HCT116 (cell line): ENCODE results near the gene TEX26. TPM values are rescaled to one million over a fixed set of nuclear protein-coding genes. Genes with fewer than 3 reads are reported as not detected.

ENCODE experiments used
- ATAC-seq: fragments of 200-7000 bp; cut with Tn5 transposase; 2 replicates; pipeline ENCODE4 v1.9.1; 2020; ENCODE audit warnings: mild to moderate bottlenecking, moderate library complexity
- BruUV-seq: library from RNA; stranded (reverse); fragments of 400-500 nt; replicated peaks from 2 replicates; lab custom pipeline; 2021; lab: Mats Ljungman, UMichigan
- CTCF ChIA-PET: fragments of 300-600 bp; sonication (Branson Sonifier 250); formaldehyde crosslinking; loops from one replicate; lab custom pipeline; 2021; ENCODE audit warnings: antibody characterized with exemption; lab: Charles Lee
- POLR2A ChIA-PET: fragments of 300-600, 350-600 bp; sonication (Branson Sonifier 250); formaldehyde crosslinking; loops from one replicate; lab custom pipeline; 2021; ENCODE audit warnings: antibody characterized with exemption; lab: Charles Lee
- RAD21 ChIA-PET, 2 experiments: fragments of 300-600 bp; sonication (Branson Sonifier 250); formaldehyde crosslinking; loops; one replicate each; lab custom pipeline; 2023; ENCODE audit warnings: low total read pairs in 2 of 2; ENCODE audit not compliant: uncharacterized antibody in 2 of 2, unreplicated experiment in 2 of 2, low non-redundant PET in 1 of 2; lab: Charles Lee
- DNase-seq: peaks from one replicate; pipeline ENCODE4 v3.0.0-alpha.2; 2010; ENCODE audit warnings: low read depth, low spot score
- H2AFZ ChIP-seq: fragments of 200-600 bp; shearing (Covaris generic), sonication (generic); 2 replicates; pipeline ENCODE4 v1.6.1; 2017; ENCODE audit warnings: low read depth, mixed run types, mixed read lengths, antibody characterized with exemption, low read length; ENCODE audit not compliant: poor library complexity, severe bottlenecking
- H3K27ac ChIP-seq: 2 replicates; pipeline ENCODE4 v1.5.1; 2012; ENCODE audit warnings: low read depth, low read length
- H3K27me3 ChIP-seq: fragments of 200-600 bp; sonication (generic); 2 replicates; pipeline ENCODE4 v1.6.1; 2016; ENCODE audit warnings: mixed run types, low read length, mixed read lengths; ENCODE audit not compliant: insufficient read depth
- H3K36me3 ChIP-seq, 2 experiments: fragments of 200-500 bp in 1 of 2; fragments of 200-600 bp in 1 of 2; sonication (Bioruptor generic) in 1 of 2; sonication (generic) in 1 of 2; 2 replicates each; pipeline versions ENCODE4 v1.5.1 to v1.6.1; 2014 to 2016; ENCODE audit warnings: low read length in 2 of 2, inconsistent platforms in 1 of 2, mixed read lengths in 1 of 2, mixed run types in 1 of 2; ENCODE audit not compliant: insufficient read depth in 2 of 2, control insufficient read depth in 1 of 2
- H3K4me1 ChIP-seq, 2 experiments: fragments of 200-600 bp in 1 of 2; sonication (generic) in 1 of 2; 2 replicates each; pipeline versions ENCODE4 v1.5.1 to v1.6.1; 2012 to 2017; ENCODE audit warnings: low read length in 2 of 2, inconsistent platforms in 1 of 2, mild to moderate bottlenecking in 1 of 2, mixed read lengths in 1 of 2, mixed run types in 1 of 2, moderate library complexity in 1 of 2; ENCODE audit not compliant: insufficient read depth in 2 of 2, control insufficient read depth in 1 of 2
- H3K4me2 ChIP-seq: fragments of 200-600 bp; sonication (generic); 2 replicates; pipeline ENCODE4 v1.6.1; 2017; ENCODE audit warnings: mixed run types, low read length, mixed read lengths
- H3K4me3 ChIP-seq, 2 experiments: fragments of 200-600 bp in 1 of 2; sonication (generic) in 1 of 2; replicated peaks in 1 of 2; 2 replicates each; pipeline ENCODE4 v1.5.1; 2011 to 2016; ENCODE audit warnings: low read length in 2 of 2, control low read depth in 1 of 2, low read depth in 1 of 2, mild to moderate bottlenecking in 1 of 2, mixed read lengths in 1 of 2, mixed run types in 1 of 2
- H3K79me2 ChIP-seq: fragments of 200-600 bp; sonication (generic); 2 replicates; pipeline ENCODE4 v1.6.1; 2017; ENCODE audit warnings: mild to moderate bottlenecking, mixed run types, low read length, moderate library complexity, mixed read lengths; ENCODE audit not compliant: insufficient read depth
- H3K9ac ChIP-seq: fragments of 200-600 bp; sonication (generic); 2 replicates; pipeline ENCODE4 v1.6.1; 2016; ENCODE audit warnings: low read length, mixed read lengths
- H3K9me2 ChIP-seq: fragments of 200-600 bp; sonication (generic), shearing (Covaris generic); 2 replicates; pipeline ENCODE4 v1.6.1; 2017; ENCODE audit warnings: mixed run types, mild to moderate bottlenecking, moderate library complexity; ENCODE audit not compliant: insufficient read depth
- H3K9me3 ChIP-seq, 2 experiments: fragments of 200-500 bp in 1 of 2; fragments of 200-600 bp in 1 of 2; sonication (Bioruptor generic) in 1 of 2; sonication (generic) in 1 of 2; 2 replicates each; pipeline ENCODE4 v1.6.1; 2014 to 2017; ENCODE audit warnings: low read length in 2 of 2, mixed read lengths in 2 of 2, inconsistent platforms in 1 of 2, low read depth in 1 of 2, mild to moderate bottlenecking in 1 of 2, mixed run types in 1 of 2, moderate library complexity in 1 of 2; ENCODE audit not compliant: control insufficient read depth in 1 of 2, insufficient read depth in 1 of 2
- H4K20me1 ChIP-seq: fragments of 200-600 bp; sonication (generic), shearing (Covaris generic); 2 replicates; pipeline ENCODE4 v1.6.1; 2017; ENCODE audit warnings: mixed run types, mild to moderate bottlenecking, moderate library complexity; ENCODE audit not compliant: insufficient read depth
- CBX3 ChIP-seq: IDR thresholded peaks from 2 replicates; pipeline ENCODE4 v1.6.1; 2012; ENCODE audit warnings: low read depth
- CEBPB ChIP-seq: IDR thresholded peaks from 2 replicates; pipeline ENCODE4 v1.6.1; 2012; ENCODE audit warnings: low read depth
- ELF1 ChIP-seq: IDR thresholded peaks from 2 replicates; pipeline ENCODE4 v1.6.1; 2012; ENCODE audit warnings: low read depth, borderline replicate concordance
- EZH2phosphoT487 ChIP-seq: fragments of 200-600 bp; IDR thresholded peaks from 2 replicates; pipeline ENCODE4 v1.6.1; 2018; ENCODE audit warnings: antibody characterized with exemption, borderline replicate concordance
- FOSL1 ChIP-seq: IDR thresholded peaks from 2 replicates; pipeline ENCODE4 v1.6.1; 2012; ENCODE audit warnings: low read depth
- JUND ChIP-seq: IDR thresholded peaks from 2 replicates; pipeline ENCODE4 v1.6.1; 2012
- MAX ChIP-seq: IDR thresholded peaks from 2 replicates; pipeline ENCODE4 v1.6.1; 2012
- POLR2A ChIP-seq: IDR thresholded peaks from 2 replicates; pipeline ENCODE4 v1.7.0; 2011; ENCODE audit warnings: borderline replicate concordance; ENCODE audit not compliant: insufficient read depth, insufficient read length; ENCODE audit errors: extremely low read depth
- POLR2AphosphoS5 ChIP-seq: IDR thresholded peaks from 2 replicates; pipeline ENCODE4 v1.6.1; 2011; ENCODE audit warnings: mild to moderate bottlenecking, low read depth, low read length, moderate library complexity
- TCF7L2 ChIP-seq: IDR thresholded peaks from 2 replicates; pipeline ENCODE4 v1.7.0; 2011; ENCODE audit warnings: borderline replicate concordance, inconsistent platforms; ENCODE audit not compliant: insufficient read depth, insufficient read length; ENCODE audit errors: extremely low read depth
- YY1 ChIP-seq: IDR thresholded peaks from 2 replicates; pipeline ENCODE4 v1.6.1; 2011; ENCODE audit warnings: low read length, low read depth, moderate library complexity, mild to moderate bottlenecking; ENCODE audit not compliant: insufficient replicate concordance; ENCODE audit errors: extremely low read depth
- ZNF274 ChIP-seq: fragments of 200-500 bp; sonication (Bioruptor generic); IDR thresholded peaks from 2 replicates; pipeline ENCODE4 v1.6.1; 2014; ENCODE audit warnings: mild to moderate bottlenecking, low read depth, low read length, inconsistent platforms
- intact Hi-C: fragments of 100-400 bp; cut with micrococcal nuclease; formaldehyde crosslinking; loops from 2 replicates; pipeline ENCODE4 v1.10.0; 2022
- total RNA-seq: library from RNA; stranded (reverse); gene quantifications from one replicate; pipeline ENCODE4 v1.2.1, GENCODE V29; 2021; ENCODE audit not compliant: unreplicated experiment

TEX26 gene
- total RNA-seq, 1 experiment from 2014 or later, result not detected

- TF ChIP-seq POLR2AphosphoS5 (no peak), CBX3 (no peak)
Observed at GRCh38 chr13:31016342-31017325, 84.2 kb downstream of the TEX26 start (continued).

DNA sequence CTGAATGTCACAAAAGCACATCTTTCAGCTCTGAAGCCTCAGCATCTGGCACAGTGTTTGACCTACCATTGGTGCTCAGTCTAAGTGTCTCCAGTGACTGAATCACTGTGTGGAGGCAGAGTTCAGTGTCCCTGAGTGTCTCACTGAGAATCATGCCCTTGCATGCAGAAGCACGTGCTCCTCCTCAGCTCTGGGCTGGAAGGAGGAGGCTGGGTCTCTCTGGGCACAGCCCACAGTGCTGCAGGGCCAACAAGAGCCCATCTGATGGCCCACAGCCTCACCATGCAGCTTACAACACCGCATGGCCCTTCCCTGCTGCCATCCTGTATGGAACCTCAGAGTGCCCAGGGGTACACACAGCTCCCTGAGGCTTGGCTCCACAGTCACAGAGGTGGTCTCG, 86.1 kb downstream of the TEX26 start:
- Histone ChIP-seq H2AFZ (no peak overlapping the region), H3K27me3 (0 out of 2 replicates have a peak, but pooled peaks cover 18% of the 10 kb centered on the region), H3K79me2 (no peaks in the 10 kb centered on the region), H3K4me3 (no peak overlapping the region), H3K9ac (no peak overlapping the region)
- POLR2A ChIA-PET, result no interaction called here
- DNase-seq, result no peak
- TF ChIP-seq EZH2phosphoT487 (no peak), JUND (no peak)
- TF ChIP-seq, all 23 proteins: peak for 0
- intact Hi-C loops, result loop anchor here (10.0 kb wide), 1 partner anchor 214 kb away; no protein-coding TSS in a partner anchor
- Histone ChIP-seq H3K27ac (no peak overlapping the region), H3K9me2 (no peaks in the 10 kb centered on the region), H3K4me1 (no peaks in the 10 kb centered on the region), H3K4me2 (no peak overlapping the region), H3K36me3 (no peaks in the 10 kb centered on the region), H4K20me1 (no peaks in the 10 kb centered on the region), H3K9me3 (no peaks in the 10 kb centered on the region)
- ATAC-seq, result no peak
- BruUV-seq, result no TSS peak
- ChIA-PET RAD21 (no interaction called here), CTCF (no interaction called here)

DNA sequence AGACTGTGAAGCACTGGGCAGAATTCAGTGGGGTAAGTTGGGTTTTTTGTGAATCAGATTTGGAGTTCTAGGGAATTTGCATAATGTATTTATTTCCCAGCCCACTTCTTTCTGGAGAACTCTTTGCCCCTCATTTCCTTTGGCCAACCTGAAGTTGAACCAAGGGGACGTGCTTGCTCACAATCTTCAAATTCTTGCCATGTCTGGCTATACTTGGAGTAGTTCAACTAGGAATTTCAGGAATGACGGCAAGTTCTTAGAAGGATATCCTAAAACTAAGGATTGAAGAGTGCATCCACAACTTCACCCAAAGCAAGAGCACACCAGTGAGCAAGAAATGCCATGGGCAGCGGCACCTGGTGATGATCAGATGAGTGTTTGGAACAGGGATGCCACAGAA, 88.5 kb downstream of the TEX26 start:
- RAD21 ChIA-PET, result no interaction called here
- Histone ChIP-seq H3K9ac (no peak overlapping the region), H3K36me3 (no peaks in the 10 kb centered on the region), H3K27me3 (0 out of 2 replicates have a peak, but pooled peaks cover 18% of the 10 kb centered on the region), H3K4me1 (no peaks in the 10 kb centered on the region), H3K79me2 (no peaks in the 10 kb centered on the region), H3K9me2 (no peaks in the 10 kb centered on the region), H3K9me3 (no peaks in the 10 kb centered on the region), H3K4me3 (no peak overlapping the region), H2AFZ (no peak overlapping the region), H3K27ac (no peak overlapping the region), H4K20me1 (no peaks in the 10 kb centered on the region), H3K4me2 (no peak overlapping the region)
- POLR2A ChIA-PET, result no interaction called here
- no peak for ATAC-seq
- TF ChIP-seq YY1 (no peak), CBX3 (no peak), CEBPB (no peak), ZNF274 (no peak), POLR2A (no peak), ELF1 (no peak), MAX (no peak), FOSL1 (no peak), TCF7L2 (no peak)
- CTCF ChIA-PET, result no interaction called here
- no peak for DNase-seq
- intact Hi-C loops, result no loop called here
- no TSS peak for BruUV-seq
